Measurements from ENCODE around the gene ANKRD33B. TPM values are rescaled to one million over a fixed set of nuclear protein-coding genes. Genes with fewer than 3 reads are reported as not detected.

ANKRD33B gene
- total RNA-seq, 1 experiment from 2014 or later: 10.9 TPM

DNA sequence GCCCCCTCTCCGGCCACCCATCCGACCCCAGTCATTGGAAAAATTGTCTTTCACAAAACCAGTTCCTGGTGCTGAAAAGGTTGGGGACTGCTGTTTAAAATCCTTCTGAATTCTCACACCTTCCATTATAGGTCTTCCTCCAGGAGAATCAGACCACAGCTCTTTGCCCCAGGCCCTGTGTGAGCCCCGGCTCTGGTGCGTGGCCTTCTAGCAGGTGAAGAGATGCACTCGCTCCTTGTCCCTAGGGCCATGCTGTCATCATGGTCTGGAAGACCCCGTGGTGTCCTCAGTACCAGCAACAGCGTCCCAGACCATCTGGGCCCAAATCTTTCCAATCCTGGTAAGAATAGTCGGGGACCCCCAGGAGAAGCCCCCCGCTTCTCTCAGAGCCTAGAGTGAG lies 101.9 kb downstream of the ANKRD33B start:
- Histone ChIP-seq H3K36me3 (ENCODE audit: control insufficient read depth in 1 of 2, insufficient read depth in 2 of 2, low read length in 2 of 2) (no peaks in the 10 kb centered on the region), H3K4me1 (ENCODE audit: control insufficient read depth in 1 of 2, insufficient read depth in 2 of 2, low read length in 2 of 2) (peaks cover 0 to 29% of the 10 kb centered on the region in 2 experiments; a peak in 2 of 4 replicates), H3K79me2 (ENCODE audit: insufficient read depth, low read length) (no peaks in the 10 kb centered on the region), H3K9ac (ENCODE audit: low read length) (no peak overlapping the region), H4K20me1 (ENCODE audit: insufficient read depth) (no peaks in the 10 kb centered on the region), H2AFZ (ENCODE audit: low read depth, low read length, poor library complexity, severe bottlenecking) (no peak overlapping the region), H3K4me2 (ENCODE audit: low read length) (no peak overlapping the region), H3K27me3 (ENCODE audit: insufficient read depth, low read length) (no peaks in the 10 kb centered on the region), H3K4me3 (replicated peaks in 1 of 2; ENCODE audit: low read depth in 1 of 2, low read length in 2 of 2) (no peak overlapping the region), H3K9me2 (ENCODE audit: insufficient read depth) (no peaks in the 10 kb centered on the region), H3K9me3 (ENCODE audit: control insufficient read depth in 1 of 2, insufficient read depth in 1 of 2, low read depth in 1 of 2, low read length in 2 of 2) (no peaks in the 10 kb centered on the region), H3K27ac (ENCODE audit: low read depth, low read length) (no peak overlapping the region)
- ATAC-seq (no peak), DNase-seq (ENCODE audit: low read depth, low spot score) (no peak)
- CTCF ChIA-PET: no interaction called here
- TF ChIP-seq EZH2phosphoT487 (IDR thresholded peaks at IDR 0.05; ENCODE audit: borderline replicate concordance) (no peak), TCF7L2 (IDR thresholded peaks at IDR 0.05; ENCODE audit: borderline replicate concordance, extremely low read depth, insufficient read depth, insufficient read length) (no peak), CTCF (IDR thresholded peaks at IDR 0.05 in 2 of 3, conservative IDR thresholded peaks at IDR 0.05 in 1 of 3; ENCODE audit: borderline replicate concordance in 1 of 3, insufficient read depth in 1 of 3, low read depth in 2 of 3, low read length in 2 of 3) (no peak), EZH2 (IDR thresholded peaks at IDR 0.05) (no peak), SIN3A (IDR thresholded peaks at IDR 0.05; ENCODE audit: low read depth) (no peak), POLR2AphosphoS5 (IDR thresholded peaks at IDR 0.05; ENCODE audit: low read depth, low read length) (no peak), FOSL1 (IDR thresholded peaks at IDR 0.05; ENCODE audit: low read depth) (no peak), CEBPB (IDR thresholded peaks at IDR 0.05; ENCODE audit: low read depth) (no peak), POLR2A (IDR thresholded peaks at IDR 0.05; ENCODE audit: borderline replicate concordance, extremely low read depth, insufficient read depth, insufficient read length) (no peak), ZFX (IDR thresholded peaks at IDR 0.05) (no peak), YY1 (IDR thresholded peaks at IDR 0.05; ENCODE audit: extremely low read depth, insufficient replicate concordance, low read depth, low read length) (no peak), EGR1 (IDR thresholded peaks at IDR 0.05; ENCODE audit: low read depth) (no peak)
- TF ChIP-seq, protein P1, sequence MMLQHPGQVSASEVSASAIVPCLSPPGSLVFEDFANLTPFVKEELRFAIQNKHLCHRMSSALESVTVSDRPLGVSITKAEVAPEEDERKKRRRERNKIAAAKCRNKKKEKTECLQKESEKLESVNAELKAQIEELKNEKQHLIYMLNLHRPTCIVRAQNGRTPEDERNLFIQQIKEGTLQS (IDR thresholded peaks at IDR 0.05): no peak
- RAD21 ChIA-PET (ENCODE audit: low non-redundant PET in 1 of 2, low total read pairs in 2 of 2, uncharacterized antibody in 2 of 2, unreplicated experiment in 2 of 2): no interaction called here
- POLR2A ChIA-PET: no interaction called here
- no TSS peak for BruUV-seq (replicated peaks)
- intact Hi-C loops (cut with micrococcal nuclease): no loop called here

Data from HCT116 (cell line).